Lower leg skin (tissue), 3 donors: Measurements from ENCODE around the gene INSC.

Source experiments
- POLR2A ChIP-seq, 2 donors: fragments of 450-650 bp; IDR thresholded peaks; one replicate each; pipeline ENCODE4 v1.6.1; 2016 to 2017; ENCODE audit warnings: antibody characterized with exemption in 2 of 2, mild to moderate bottlenecking in 1 of 2, moderate library complexity in 1 of 2
- TF ChIP-seq, protein P1 (sequence below), 3 donors: fragments of 450-650 bp; IDR thresholded peaks; one replicate each; pipeline ENCODE4 v1.5.1; 2016; ENCODE audit warnings: antibody characterized with exemption in 3 of 3, mild to moderate bottlenecking in 3 of 3, moderate library complexity in 2 of 3

DNA sequence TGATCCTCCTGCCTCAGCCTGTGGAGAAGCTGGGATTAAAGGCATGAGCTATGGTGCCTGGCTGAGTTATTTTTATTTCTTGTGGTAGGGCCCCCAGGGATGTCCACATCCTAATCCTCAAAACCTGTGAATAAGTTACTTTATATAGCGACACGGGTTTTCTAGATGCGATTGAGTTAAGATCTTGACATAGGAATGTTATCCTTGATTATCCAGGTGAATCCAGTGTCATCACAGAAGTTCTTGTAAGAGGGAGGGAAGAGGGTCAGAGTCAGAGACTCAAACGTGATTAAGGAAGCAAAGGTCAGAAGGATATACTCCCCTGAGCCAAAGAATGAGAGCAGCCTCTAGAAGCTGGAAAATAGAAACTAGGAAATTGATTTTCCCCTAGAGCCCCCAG, 117.8 kb downstream of the INSC start:
- TF ChIP-seq, protein P1, sequence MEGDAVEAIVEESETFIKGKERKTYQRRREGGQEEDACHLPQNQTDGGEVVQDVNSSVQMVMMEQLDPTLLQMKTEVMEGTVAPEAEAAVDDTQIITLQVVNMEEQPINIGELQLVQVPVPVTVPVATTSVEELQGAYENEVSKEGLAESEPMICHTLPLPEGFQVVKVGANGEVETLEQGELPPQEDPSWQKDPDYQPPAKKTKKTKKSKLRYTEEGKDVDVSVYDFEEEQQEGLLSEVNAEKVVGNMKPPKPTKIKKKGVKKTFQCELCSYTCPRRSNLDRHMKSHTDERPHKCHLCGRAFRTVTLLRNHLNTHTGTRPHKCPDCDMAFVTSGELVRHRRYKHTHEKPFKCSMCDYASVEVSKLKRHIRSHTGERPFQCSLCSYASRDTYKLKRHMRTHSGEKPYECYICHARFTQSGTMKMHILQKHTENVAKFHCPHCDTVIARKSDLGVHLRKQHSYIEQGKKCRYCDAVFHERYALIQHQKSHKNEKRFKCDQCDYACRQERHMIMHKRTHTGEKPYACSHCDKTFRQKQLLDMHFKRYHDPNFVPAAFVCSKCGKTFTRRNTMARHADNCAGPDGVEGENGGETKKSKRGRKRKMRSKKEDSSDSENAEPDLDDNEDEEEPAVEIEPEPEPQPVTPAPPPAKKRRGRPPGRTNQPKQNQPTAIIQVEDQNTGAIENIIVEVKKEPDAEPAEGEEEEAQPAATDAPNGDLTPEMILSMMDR (IDR thresholded peaks at IDR 0.05), result no peak
- no peak for TF ChIP-seq POLR2A (IDR thresholded peaks at IDR 0.05)
